GM18951 (cell line): Measurements from ENCODE around the gene HS1BP3.

Experiments used
- POLR2A ChIP-seq: IDR thresholded peaks from 4 replicates; pipeline ENCODE4 v1.6.1; 2011; ENCODE audit warnings: mild to moderate bottlenecking; ENCODE audit not compliant: insufficient read length, insufficient read depth; ENCODE audit errors: extremely low read depth
- in situ Hi-C: fragments of 300-500 bp; cut with MboI; formaldehyde crosslinking; loops from one replicate; pipeline ENCODE4 v1.12.0; 2022; ENCODE audit warnings: low sequenced_read_pairs, mixed read lengths, inconsistent platforms; ENCODE audit not compliant: unreplicated experiment

Gene HS1BP3

GRCh38 chr2:20593072-20594034 is 57.5 kb downstream of the HS1BP3 start:
- TF ChIP-seq POLR2A = no peak
- in situ Hi-C loops = no loop called here

GRCh38 chr2:20592106-20593071 is 58.5 kb downstream of the HS1BP3 start:
- in situ Hi-C loops = no loop called here

GRCh38 chr2:20590704-20591515 is 60.0 kb downstream of the HS1BP3 start:
- in situ Hi-C loops = no loop called here
- TF ChIP-seq POLR2A = no peak

More at GRCh38 chr2:20592106-20593071, 58.5 kb downstream of the HS1BP3 start:
- TF ChIP-seq POLR2A = no peak

GRCh38 chr2:20589975-20590703 is 60.8 kb downstream of the HS1BP3 start:
- in situ Hi-C loops = no loop called here

GRCh38 chr2:20588918-20589871 is 61.7 kb downstream of the HS1BP3 start:
- TF ChIP-seq POLR2A = no peak

More at GRCh38 chr2:20589975-20590703, 60.8 kb downstream of the HS1BP3 start:
- no peak for TF ChIP-seq POLR2A

GRCh38 chr2:20585710-20586594 is 64.9 kb downstream of the HS1BP3 start:
- in situ Hi-C loops = no loop called here
- no peak for TF ChIP-seq POLR2A

More at GRCh38 chr2:20588918-20589871, 61.7 kb downstream of the HS1BP3 start:
- in situ Hi-C loops = no loop called here

- in situ Hi-C loops = no loop called here
- TF ChIP-seq POLR2A = no peak
Observed at GRCh38 chr2:20585359-20585709, 65.6 kb downstream of the HS1BP3 start.

- in situ Hi-C loops = no loop called here
- no peak for TF ChIP-seq POLR2A
Observed at GRCh38 chr2:20584399-20585358, 66.2 kb downstream of the HS1BP3 start.

GRCh38 chr2:20584045-20584398 is 66.9 kb downstream of the HS1BP3 start:
- TF ChIP-seq POLR2A = no peak
- in situ Hi-C loops = no loop called here
